G401.6 (cell line): ENCODE results near the gene AKAP7.

Experiments
- FAIRE-seq: peaks from 2 replicates; lab custom pipeline; 2012; peaks lifted over from hg19 to GRCh38; lab: Jason Lieb, UNC

AKAP7 gene

DNA sequence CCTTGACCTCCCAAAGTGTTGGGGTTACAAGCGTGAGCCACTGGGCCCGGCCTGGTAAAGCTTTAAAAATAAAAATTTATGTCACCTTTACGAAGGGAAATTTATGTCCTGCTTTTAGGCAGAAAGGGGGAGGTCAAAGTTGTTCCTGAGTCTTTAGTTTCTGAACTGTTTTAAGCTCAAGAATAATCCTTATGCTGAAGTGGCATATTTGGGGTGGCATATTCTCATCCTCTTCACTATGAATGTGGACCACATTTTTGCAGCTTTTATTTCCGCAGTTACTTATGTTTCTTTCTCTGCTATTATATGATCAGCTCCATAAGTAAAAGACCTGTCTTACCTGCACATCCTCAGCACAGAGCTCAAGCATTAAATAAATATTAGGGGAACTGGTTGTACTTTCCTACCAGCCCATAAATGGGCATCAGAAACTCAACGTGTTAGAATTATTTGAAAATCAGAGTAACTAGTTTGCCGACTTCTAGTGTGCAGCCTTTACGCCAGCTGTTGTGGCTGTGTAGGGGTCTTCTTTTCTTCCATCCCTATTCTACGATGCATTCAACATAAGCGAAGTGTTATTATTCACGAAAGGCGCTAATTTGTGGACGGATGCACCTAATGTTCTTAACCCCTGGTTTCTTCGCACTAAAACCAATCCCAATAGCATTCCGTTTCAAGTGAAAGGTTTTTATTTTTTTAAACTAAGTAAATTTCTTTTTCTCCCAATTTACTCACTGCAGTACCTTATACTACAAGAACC lies 867 bp upstream of the AKAP7 start:
- FAIRE-seq: no peak

DNA sequence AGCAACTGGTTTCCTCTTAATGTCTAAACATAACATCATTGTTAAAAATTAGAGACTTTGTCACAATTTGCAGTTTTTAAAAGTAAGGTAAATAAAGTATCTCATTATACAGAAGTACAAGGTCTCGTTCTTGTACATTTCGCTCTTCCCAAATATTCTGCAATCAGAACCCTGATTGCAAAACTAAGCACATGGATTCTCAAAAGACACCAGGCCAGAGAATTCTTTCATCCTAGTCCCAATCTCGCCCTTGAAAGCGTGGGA lies 355 bp upstream of the AKAP7 start:
- no peak for FAIRE-seq

DNA sequence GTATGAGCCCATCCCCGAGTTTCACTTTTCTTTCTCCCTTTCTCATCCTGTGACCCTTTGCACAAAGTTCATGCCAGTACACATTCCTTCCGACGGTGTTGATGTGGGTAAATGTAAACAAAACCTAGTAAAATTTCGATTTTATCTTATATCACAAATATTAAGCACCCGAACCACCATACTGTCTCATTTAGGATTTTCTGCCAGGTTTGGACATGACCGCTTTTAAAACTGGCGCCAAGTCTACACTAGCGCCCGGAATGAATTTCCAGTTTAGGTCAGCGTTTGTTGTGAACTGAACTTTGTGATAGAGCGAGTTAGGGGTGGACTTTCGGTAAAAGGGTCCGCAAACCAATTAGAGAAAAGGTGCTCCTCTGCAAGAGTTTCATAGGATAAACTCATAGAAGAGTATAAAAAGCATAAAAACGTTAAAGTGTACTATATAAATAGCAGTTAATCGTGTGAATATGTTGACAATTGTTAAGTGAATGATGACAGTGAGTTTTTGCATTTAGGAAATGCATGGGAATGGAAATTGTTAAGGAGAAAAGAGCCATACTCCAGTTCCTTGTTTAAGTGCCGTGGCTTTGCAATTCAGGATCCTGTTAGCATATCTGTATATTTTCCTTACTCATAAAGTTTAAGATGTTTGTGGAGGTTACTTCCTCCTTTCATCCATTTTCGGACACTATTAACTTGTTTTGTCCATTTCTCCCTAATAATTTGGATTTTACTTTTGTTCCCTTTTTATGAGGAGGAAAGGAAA lies 937 bp downstream of the AKAP7 start:
- FAIRE-seq: no peak

DNA sequence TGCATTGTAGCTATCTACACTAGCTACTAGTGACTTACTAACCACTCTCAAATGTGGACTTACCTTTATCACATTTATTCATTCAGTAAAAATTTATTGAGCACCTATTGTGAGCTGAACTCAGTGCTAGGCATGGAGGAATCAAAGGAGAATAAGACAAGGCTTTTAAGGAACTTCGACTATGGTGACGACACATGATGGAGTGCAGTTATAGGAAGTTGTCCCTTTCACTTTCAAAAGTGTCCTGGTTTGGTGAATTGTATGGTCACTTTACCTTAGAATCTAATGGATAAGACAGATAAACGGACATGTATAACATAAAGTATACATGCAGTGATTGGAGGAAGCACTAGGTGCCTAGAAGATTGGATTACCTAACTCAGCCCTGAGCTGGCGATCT lies 4.3 kb downstream of the AKAP7 start:
- no peak for FAIRE-seq

DNA sequence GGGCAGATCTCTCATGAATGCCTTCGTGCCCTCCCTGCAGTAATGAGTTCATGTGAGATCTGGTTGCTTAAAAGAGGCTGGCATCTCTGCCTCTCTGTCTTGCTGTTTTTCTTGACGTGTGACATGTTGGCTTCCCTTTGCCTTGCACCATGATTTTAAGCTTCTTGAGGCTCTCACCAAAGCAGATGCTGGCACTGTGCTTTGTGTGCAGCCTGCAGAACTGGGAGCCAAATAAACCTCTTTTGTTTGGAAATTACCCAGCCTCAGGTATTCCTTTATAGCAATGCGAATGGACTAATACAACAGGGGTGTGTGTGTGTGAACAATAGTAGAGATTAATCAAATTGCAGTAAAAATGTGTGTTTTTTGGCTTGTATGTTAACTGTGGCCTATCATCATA lies 8.1 kb downstream of the AKAP7 start:
- FAIRE-seq: no peak

DNA sequence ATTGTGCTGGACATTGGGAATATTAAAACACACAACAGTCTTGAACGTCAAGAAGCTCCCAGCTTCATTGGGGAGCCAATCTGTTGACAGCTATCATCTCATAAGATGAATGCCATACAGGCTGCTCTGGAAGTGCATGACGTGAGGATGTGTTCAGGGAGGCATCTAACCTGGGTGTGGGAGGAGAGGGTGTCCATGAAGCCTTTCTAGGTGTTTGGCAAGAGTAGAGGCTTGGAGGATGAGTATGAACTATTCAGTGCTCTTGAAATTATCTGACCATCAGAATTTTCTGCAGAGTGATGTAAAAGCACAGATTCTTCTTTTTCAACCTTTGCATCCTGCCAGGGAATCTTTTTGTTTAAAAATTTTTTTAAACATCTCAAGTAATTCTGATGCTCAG lies 11.6 kb downstream of the AKAP7 start:
- FAIRE-seq: no peak

DNA sequence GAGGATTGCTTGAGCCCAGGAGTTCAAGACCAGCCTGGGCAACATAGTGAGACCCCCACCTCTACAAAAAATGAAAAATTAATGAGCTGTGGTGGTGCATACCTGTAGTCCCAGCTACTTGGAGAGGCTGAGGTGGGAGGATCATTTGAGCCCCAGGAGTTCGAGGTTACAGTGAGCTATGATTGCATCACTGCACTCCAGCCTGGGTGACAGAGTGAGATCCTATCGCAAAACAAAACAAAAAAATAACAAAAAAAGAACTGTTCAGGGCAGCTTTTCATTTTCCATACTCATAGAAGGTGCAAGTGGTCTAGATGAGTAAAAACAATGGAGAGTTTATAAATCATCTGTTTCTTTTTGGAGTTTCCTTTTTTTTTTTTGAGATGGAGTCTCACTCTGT lies 21.1 kb downstream of the AKAP7 start:
- no peak for FAIRE-seq

DNA sequence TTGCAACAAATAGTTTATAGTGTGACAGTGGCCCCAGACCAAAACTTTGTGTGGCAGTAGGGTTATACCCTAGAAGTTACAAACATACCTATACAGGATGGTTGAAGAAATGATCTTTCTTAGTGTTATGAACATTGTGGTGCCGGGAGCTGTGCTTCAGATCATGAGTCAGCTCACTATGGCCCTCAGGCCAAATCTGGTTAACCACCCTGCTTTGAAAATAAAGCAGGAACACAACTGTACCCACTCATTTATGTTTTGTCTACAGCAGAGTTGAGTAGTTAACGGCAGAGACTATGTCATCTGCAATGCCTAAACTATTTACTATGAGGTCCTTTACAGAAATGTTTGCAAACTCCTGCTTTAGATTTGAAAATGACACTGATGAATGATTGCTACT lies 24.3 kb downstream of the AKAP7 start:
- no peak for FAIRE-seq

DNA sequence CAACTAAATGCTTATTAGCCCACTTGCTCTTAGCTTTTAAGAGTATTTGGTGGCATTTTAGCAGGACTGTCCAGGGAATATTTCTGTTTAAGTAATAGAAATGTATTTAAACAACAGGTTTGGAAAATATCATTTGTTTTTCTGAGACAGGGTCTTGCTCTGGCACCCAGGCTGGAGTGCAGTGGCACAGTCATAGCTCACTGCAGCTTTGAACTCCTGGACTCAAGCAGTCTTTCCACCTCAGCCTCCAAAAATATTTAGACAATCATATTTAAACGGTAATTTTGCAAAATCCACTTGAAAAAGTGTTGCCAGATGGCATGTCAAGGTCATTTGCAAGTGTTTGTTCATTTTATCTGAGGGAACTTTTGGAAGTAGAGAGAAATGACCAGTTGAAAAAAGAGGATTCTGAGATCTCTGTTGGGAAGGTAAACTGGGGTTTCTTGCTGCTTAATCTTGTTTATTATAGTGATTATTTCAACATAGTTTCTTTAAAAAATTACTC lies 25.0 kb downstream of the AKAP7 start:
- FAIRE-seq: no peak

DNA sequence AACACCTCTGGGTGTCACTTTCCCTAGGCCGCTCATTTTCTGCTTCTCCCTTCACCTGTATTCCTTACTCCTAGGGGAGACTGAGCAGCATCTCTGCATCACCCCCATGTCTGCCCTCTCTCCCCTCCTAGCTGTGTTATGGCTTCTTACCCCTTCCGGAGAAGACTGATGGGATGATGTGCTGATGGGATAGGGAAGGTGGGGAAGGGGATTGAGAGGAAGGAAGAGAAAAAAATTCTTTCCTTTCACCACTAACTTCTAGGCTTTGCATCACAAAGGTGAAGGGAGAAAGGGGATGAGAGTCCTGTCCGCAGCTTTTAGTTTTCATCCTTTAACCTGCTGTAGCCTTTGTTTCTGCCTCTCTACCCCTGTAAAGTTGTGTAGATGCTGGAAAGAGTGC lies 26.7 kb downstream of the AKAP7 start:
- FAIRE-seq: no peak

DNA sequence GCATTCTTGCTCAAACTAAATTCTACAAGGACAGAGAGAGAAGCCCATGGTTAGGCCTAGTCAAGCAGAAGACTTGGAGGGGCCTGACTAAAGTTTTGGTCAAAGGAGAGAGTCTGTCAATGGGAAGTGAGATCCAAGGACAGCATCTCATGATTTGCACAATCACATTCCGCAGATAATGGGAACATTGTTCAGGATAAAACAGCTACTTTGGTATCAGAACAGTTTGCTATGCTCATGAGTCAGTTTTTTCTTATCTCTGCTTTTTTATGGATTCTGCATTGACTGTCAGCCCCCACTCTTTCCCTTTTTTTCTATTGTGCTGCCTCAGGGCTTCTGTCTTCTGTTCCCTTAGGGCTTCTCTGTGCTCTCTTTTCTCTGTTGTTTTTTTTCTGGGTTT lies 28.6 kb downstream of the AKAP7 start:
- FAIRE-seq: no peak

DNA sequence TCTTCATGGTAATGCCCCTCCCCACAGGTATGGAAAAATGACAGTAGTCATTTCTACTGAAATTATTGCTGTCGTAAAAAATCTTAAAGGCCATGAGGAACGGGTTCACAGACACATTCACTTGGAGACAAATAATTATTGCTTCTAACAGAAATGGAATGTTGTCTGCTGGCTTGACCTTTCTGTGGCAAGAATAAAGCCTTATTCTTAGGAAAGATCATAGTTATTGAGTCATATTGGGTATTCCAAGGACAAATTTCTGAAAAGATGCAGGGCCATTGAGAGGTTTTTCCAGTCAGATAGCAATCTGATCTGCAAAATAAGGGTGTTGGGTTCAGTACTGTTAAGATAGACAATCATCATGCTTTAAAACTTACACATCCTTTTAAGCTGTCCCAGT lies 29.2 kb downstream of the AKAP7 start:
- FAIRE-seq: no peak

DNA sequence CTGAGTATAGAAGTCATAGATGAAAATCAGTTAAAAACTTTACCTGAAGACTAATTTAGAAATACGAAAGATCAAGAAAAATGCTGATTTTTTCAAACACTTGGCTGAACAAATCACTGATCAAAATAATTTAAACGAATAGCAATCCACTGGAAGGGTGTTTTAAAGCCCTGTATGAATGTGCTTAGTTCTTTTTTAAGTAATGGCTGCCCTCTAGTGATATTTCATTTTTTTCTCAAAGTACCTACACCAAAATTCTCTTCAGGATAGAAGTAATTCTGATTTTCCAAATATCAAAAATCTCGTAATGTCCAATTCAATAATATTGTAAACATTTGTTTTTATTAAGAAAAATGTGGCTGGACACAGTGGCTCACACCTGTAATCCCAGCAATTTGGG lies 32.5 kb downstream of the AKAP7 start:
- no peak for FAIRE-seq

DNA sequence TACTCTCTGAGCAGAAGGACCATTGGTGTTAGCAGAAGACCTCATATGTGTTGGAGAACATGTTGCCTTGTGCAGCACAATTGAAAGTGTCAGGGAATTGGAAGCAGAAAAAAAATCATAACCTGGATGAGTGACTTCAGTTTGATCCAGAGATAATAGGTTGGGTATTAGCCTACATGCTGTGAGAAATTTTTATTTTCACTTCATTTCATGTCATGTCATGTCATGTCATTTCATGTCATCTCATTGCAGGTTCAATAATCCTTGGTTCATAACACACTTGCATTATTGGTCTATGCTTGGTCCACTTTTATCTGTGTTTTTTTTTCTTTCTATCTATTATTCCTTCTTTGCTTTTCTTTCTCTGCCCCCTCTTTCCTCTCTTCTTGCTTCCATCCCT lies 34.3 kb downstream of the AKAP7 start:
- FAIRE-seq: no peak

DNA sequence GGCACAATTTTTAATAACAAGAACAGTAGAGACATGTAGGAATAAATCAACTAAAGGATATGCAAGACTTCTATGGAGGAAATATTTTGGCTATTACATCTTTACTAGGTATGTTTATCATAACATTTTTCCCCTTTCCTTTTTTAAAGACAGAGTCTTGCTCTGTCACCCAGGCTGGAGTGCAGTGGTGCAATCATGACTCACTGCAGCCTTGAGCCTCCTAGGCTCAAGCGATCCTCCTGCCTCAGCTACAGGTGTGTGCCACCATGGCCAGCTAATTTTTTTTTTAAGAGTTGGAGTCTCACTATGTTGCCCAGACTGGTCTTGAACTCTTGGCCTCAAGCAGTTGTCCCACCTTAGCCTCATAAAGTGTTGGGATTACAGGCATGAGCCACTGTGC lies 37.0 kb downstream of the AKAP7 start:
- no peak for FAIRE-seq

DNA sequence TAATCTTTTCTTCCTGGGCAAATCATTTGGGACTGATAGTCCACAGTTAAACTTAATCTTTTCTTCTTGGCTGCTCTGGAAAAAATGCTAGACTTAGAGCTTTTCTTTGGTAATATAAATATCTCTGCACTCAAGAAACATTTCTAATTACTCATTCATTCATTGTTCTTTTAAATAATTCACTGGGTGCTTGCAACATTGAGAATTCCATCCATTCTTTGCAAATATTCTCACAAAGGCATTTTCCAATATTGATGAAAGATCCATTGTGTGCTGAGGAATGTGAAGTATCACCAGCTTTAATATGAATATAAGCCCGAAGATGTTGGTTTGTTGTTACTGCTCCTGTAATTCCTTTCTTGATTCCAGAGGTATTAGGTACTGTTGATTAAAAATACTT lies 38.4 kb downstream of the AKAP7 start:
- FAIRE-seq: no peak

DNA sequence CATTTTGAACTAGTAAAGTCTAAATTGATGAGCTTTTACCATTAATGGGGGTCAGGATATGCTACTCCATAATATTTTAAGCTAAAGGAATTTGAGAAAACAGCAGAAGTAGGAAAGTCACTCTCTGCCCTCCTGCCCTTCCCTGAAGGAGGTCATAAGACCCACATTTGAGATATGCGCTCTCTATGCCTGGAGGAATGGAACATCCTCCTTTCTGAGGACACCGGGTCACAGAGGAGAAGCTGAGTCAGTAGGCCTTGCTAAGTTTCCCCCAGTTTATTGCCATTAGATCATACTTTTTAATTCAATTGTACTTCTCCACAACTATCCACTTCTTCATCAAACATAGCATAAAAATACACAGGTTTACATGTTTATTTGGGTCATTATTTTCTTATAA lies 40.3 kb downstream of the AKAP7 start:
- no peak for FAIRE-seq

DNA sequence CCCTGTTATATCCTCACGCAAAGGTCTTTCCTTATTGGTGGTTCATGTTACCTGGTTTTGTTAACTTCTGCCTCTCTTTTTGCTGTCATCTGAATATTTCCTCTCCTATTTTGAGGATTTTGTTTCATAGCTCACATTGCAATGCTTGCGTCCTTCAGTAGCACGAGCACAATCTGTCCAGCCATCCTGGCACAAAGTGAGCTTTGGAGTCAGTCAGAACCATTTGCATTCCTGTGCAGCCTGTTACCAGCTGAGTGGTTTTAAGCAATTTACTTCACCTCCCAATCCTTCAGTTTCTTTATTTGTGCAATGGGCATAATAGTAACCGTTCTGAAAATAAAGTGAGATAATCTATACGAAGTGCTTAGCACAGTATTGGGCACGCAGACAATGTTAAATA lies 42.7 kb downstream of the AKAP7 start:
- no peak for FAIRE-seq

DNA sequence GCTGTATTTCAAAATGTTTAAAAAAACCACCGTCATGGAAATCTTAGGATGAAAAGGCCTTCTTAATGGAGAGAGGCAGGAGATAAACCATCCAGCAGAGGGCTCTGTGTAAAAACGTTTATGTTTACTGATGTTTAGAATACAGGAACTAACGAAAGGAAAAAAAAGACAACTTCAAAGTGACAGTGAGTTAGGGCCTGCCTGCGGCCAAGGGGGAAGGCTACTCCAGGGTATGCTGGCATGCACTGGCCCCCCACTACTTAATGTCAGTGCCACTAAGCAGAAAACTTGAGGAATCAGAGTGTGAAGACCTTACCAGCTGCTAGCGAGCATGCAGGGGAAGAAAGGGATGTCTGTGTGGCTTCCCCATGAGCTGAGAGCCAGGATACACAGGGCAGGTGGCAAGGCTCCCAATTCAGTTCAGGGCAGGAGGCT lies 47.7 kb downstream of the AKAP7 start:
- no peak for FAIRE-seq

DNA sequence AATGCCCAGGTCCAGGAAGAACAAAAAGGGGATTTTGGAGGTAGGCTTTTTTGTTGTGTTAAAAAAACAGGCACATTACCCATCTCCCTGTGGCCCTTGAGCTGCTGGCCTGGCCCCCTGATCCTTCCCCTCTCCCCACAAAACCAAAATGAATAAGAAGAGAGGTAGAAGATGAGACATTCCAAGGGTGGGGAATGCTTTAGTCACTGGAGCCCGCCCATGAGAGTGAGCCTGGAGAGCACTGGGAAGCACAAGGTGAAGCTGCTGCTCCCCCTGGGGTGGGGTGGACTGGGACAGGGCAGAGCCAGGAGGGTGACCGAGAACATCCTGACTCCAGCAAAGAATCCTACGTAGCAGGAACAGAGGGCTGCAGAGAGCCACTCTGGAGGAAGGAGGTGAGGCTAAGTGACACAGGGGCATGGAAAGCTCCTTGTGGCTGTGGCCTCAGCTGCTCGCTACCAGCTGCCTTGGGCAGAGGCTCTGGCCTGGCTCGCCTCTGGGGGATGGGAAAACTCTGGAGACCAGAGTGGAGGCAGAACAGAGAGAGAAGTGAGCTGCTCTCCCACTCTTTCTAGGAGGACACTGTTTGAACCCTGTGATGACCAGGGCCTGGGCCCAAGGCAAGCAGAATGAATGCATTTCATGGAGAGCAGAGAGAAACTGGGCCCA lies 48.3 kb downstream of the AKAP7 start:
- FAIRE-seq: no peak

DNA sequence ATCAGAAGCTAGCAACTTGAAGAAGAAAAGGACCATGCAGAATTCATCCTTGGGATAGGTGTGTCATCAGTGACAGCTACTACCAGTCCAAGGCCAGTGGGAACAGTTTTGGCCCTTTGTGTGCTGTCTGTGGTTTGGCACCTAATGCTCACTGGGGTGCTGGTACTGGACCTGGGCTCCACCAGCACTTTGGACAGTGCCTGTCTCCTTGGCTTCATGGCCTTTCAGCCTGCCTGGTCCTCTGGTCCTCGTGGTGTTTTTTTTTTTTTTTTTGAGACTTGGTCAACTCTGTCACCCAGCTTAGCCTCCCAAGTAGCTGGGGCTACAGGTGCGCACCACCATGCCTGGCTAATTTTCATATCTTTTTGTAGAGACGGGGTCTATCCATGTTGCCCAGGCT lies 56.3 kb downstream of the AKAP7 start:
- no peak for FAIRE-seq

DNA sequence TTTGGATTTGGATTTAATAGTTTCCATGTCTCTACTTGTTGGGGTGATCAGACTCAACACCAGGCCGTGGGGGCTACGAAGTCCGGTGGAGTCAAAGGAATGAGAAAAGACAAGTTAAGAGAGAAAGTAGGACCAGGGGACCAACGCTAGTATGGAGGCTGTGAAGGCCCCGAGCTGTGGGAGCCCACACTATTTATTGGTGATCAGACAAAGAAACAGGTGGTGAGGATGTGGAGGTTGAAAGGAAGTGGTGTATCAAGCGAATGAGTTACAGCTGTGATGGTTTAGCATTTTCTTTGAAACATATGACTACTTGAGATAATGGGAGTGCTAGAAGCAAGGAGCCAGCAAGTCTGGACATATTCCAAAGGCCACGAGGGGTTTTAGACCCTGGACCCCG lies 62.4 kb downstream of the AKAP7 start:
- FAIRE-seq: no peak

DNA sequence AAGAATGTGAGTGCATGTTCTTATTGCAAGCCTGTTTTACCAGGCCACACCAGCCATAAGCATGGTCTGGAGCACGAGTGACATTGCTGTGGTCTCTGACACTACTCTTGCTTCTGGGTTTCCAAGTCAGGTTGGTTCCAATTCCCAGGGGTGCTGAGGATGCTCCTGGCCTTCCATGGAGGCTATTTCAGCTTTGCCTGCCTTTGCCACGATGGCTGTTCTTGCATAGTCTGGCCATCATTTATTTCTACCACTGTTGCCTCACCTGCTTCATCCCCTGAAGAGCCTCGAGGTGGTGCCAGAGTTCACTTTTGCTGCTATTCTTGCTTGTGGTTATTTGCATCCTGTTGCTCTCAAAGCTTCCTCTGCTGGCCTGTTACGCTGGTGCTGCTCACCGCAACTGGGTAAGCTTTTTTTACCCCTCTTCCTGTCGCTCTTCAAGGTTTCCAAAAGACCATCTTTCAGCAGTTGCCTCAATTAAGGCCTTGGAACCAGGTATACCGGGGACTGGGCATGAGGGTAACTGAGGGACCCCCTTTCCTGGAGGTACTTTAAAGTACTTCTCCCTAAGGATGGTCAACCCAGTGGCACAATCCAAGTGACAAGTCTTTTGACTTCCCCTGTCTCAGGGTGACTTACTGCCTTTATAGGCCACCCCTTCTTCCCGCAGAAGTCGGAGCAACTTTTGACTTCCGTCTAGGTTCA lies 64.5 kb downstream of the AKAP7 start:
- FAIRE-seq: no peak
